Fibroblast of villous mesenchyme (primary cell): ENCODE results near the gene NME7. TPM values are rescaled to one million over a fixed set of nuclear protein-coding genes. Genes with fewer than 3 reads are reported as not detected.

Experiments used
- DNase-seq: peaks from one replicate; pipeline ENCODE4 v3.0.0-alpha.2; 2010; ENCODE audit warnings: low read depth
- H3K4me3 ChIP-seq: 2 replicates; pipeline ENCODE4 v1.5.1; 2011; ENCODE audit warnings: low read depth, mild to moderate bottlenecking, low read length
- total RNA-seq: library from RNA; depleted of rRNA; stranded (reverse); fragments of >200 nt; gene quantifications from 2 replicates; pipeline ENCODE4 v1.2.3, GENCODE V29; 2012
- TF ChIP-seq, protein P1 (sequence below): IDR thresholded peaks from 2 replicates; pipeline ENCODE4 v1.5.1; 2012; ENCODE audit warnings: low read depth, mild to moderate bottlenecking, low read length; ENCODE audit not compliant: insufficient read depth

The NME7 gene
- total RNA-seq, 1 donor, result 41.9 TPM

DNA sequence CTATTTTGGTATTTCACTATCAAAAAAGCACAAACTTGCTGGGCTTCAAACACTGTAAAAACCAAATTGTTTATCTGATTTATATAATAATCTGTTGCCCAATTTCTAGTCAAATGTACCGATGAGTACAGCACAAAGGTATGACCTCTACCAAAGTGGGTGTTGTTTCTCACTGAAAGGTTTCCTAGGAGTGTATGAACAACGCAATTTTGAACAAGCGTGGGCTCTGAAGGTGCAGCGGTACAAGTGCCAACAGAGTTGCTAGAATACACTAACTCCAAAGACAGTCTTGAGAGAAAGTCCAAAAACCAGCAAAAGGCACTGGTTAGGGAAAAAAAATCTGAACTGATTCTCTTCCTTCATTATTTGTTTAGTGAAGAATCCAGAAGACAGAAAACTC is 130.7 kb downstream of the NME7 start:
- TF ChIP-seq, protein P1, sequence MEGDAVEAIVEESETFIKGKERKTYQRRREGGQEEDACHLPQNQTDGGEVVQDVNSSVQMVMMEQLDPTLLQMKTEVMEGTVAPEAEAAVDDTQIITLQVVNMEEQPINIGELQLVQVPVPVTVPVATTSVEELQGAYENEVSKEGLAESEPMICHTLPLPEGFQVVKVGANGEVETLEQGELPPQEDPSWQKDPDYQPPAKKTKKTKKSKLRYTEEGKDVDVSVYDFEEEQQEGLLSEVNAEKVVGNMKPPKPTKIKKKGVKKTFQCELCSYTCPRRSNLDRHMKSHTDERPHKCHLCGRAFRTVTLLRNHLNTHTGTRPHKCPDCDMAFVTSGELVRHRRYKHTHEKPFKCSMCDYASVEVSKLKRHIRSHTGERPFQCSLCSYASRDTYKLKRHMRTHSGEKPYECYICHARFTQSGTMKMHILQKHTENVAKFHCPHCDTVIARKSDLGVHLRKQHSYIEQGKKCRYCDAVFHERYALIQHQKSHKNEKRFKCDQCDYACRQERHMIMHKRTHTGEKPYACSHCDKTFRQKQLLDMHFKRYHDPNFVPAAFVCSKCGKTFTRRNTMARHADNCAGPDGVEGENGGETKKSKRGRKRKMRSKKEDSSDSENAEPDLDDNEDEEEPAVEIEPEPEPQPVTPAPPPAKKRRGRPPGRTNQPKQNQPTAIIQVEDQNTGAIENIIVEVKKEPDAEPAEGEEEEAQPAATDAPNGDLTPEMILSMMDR, result no peak
- DNase-seq, result no peak
- H3K4me3 ChIP-seq, result no peak overlapping the region

DNA sequence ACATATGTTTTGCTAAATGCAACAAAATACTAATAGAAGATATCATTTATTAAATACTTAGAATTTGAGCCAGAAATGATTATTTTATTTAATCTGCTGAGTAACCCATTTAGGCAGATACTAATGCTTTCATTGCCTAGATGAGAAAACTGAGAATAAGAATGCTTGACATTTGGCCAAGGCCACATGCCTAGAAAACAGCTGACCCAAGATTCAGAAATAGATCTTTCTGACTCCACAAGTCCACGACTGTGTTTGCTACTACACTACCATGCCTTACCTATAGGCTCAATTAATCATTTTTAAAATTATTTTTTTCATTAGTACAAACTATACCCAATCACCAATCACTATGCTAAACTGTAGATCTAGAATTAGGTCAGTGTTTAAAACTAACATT is 131.5 kb downstream of the NME7 start:
- no peak overlapping the region for H3K4me3 ChIP-seq
- peak; percentile 24 for DNase-seq
- TF ChIP-seq, protein P1, result no peak

DNA sequence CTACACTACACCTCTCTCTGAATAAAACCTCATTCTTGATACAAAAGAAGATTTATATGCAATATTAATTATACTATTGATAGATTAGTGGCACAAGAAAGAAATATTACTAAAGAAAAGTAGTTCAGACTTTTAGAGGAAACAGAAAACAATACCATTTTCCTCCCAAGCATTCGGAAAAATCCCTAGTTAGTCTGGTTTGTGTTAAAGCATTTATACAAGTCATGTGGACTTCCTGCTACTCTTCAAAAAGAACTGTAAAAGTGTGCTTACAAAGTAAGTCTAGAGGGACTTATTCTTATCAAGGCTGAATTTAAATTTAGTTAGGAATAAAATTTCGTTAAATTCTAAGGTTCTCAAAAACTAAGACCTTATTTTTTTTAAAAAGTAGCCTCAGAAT is 132.0 kb downstream of the NME7 start:
- no peak overlapping the region for H3K4me3 ChIP-seq
- TF ChIP-seq, protein P1, result no peak
- no peak for DNase-seq

DNA sequence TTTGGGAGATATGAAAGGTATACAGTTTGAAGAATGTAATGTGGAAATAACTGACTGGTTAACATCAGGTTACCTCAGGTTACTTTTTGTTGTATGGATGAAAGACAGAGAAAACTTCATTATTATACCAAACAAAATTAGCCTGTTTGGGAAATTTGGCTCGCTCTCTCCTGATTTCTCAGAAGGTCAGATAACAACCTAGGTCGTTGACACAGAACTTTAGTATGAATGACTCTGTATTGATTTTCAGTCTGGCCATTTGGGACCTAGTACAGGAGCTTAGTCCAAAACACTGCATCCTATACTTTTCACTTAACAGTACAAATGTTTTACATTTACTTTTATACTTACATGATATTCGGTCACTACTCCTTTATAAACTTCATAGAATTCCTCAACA is 132.8 kb downstream of the NME7 start:
- TF ChIP-seq, protein P1, result no peak

DNA sequence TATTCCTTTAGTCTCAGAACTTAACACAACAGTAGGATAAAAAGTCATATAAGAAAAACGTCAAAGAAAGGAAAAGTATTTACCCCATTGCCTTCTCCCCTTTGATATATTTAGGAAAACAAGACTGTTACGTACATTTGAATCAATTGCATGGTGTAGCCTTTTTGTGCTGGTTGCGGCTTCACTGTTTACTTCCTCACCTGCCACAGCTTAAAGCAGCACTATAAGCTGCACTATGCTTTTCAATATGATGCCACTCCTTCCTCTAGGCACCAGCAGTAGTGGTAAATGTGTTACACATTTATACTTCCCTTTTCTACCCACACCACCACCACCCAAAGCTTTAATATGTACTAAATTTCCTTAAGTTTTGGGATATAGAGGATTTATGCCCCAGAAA is 150.0 kb downstream of the NME7 start:
- TF ChIP-seq, protein P1, result no peak
- no peak overlapping the region for H3K4me3 ChIP-seq

More for the DNA sequence above, 132.8 kb downstream of the NME7 start:
- no peak overlapping the region for H3K4me3 ChIP-seq
- DNase-seq, result no peak

DNA sequence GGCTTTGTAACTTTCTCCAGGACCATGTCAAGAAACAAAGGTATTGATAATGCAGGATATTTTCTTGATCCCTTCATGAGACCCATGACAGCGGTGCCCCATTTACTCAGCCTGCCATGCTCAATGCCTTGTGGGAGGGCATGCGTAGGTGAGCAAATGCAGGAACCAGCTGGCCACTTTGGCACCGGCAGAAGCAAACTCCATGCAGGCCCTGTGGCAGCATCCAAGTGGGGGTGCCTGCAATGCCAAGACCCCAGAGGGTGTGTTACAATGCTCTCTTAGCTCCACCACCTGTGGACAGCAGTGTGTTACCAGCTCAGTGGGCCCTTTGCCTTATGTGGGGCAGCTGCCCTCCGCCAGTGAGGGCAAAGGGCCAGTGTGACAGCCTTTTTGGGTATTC is 153.0 kb downstream of the NME7 start:
- TF ChIP-seq, protein P1, result no peak
- no peak for DNase-seq
- H3K4me3 ChIP-seq, result no peak overlapping the region

More for the DNA sequence above, 150.0 kb downstream of the NME7 start:
- no peak for DNase-seq

DNA sequence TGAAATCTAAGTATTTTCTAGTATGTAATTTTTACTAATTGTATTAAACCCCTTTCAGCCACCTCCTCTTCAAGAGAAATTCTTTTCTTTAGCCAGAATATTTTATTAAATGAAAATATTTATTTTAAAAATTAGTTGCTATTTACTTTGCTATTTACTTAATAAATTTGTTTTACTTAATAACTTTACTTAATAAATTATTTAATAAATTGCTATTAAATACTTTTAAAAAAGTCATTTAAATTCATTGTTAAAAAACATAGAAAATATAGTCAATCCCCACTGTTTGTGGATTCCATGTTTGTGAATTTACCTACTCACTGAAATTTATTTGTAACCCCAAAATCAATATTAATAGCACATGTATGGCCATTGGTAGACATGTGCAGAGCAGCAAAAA is 155.5 kb downstream of the NME7 start:
- no peak for DNase-seq
- TF ChIP-seq, protein P1, result no peak
- H3K4me3 ChIP-seq, result no peak overlapping the region
